A549 (cell line): ENCODE data around the gene DHTKD1. TPM values are rescaled to one million over a fixed set of nuclear protein-coding genes. Genes with fewer than 3 reads are reported as not detected.

Experiments
- ATAC-seq, 2 experiments: fragments of 200-7000 bp in 1 of 2; fragments of >200 bp in 1 of 2; cut with Nextera tagmentation in 1 of 2; cut with Tn5 transposase in 1 of 2; 3 replicates each; pipeline versions ENCODE4 v1.8.0 to v1.9.1; 2018 to 2020; ENCODE audit warnings: mild to moderate bottlenecking in 1 of 2, moderate library complexity in 1 of 2
- CTCF ChIA-PET: fragments of 300-600 bp; sonication (Branson Sonifier 250); formaldehyde crosslinking; extraction: SDS; loops from one replicate; lab custom pipeline; 2021; ENCODE audit warnings: antibody characterized with exemption, inconsistent platforms; lab: Yijun Ruan, JAX
- POLR2A ChIA-PET: fragments of 350-600 bp; formaldehyde crosslinking; extraction: SDS; loops from one replicate; lab custom pipeline; 2021; ENCODE audit warnings: antibody characterized with exemption, inconsistent platforms; lab: Yijun Ruan, JAX
- DNase-seq, 2 experiments: peaks; one replicate each; pipeline versions ENCODE4 v3.0.0 to v3.0.0-alpha.2; 2011 to 2016; ENCODE audit warnings: low read depth in 1 of 2, low spot score in 1 of 2
- FAIRE-seq: peaks from 2 replicates; lab custom pipeline; 2011; peaks lifted over from hg19 to GRCh38; lab: Jason Lieb, UNC
- H3K27ac ChIP-seq, 2 experiments: fragments of >200 bp; sonication (Bioruptor Twin); formaldehyde crosslinking; 3 replicates each; pipeline ENCODE4 v1.5.1; 2016 to 2017
- H3K4me1 ChIP-seq: fragments of >200 bp; sonication (Bioruptor Twin); formaldehyde crosslinking; 3 replicates; pipeline ENCODE4 v1.6.1; 2016
- H3K4me2 ChIP-seq: fragments of >200 bp; sonication (Bioruptor Twin); formaldehyde crosslinking; 3 replicates; pipeline ENCODE4 v1.6.1; 2016
- H3K4me3 ChIP-seq: fragments of >200 bp; sonication (Bioruptor Twin); formaldehyde crosslinking; 3 replicates; pipeline ENCODE4 v1.5.1; 2016
- H3K9me3 ChIP-seq: fragments of >200 bp; sonication (Bioruptor Twin); formaldehyde crosslinking; 3 replicates; pipeline ENCODE4 v1.6.1; 2016
- BCL3 ChIP-seq: fragments of >200 bp; sonication (Bioruptor Twin); formaldehyde crosslinking; IDR thresholded peaks from 3 replicates; pipeline ENCODE4 v1.6.1; 2016
- CTCF ChIP-seq: fragments of >200 bp; sonication (Bioruptor Twin); formaldehyde crosslinking; IDR thresholded peaks from 3 replicates; pipeline ENCODE4 v1.5.1; 2016
- E2F6 ChIP-seq: IDR thresholded peaks from 2 replicates; pipeline ENCODE4 v1.6.1; 2012; ENCODE audit warnings: low read depth, borderline replicate concordance
- FOSL2 ChIP-seq, 2 experiments: fragments of 450-650 bp in 1 of 2; fragments of >200 bp in 1 of 2; sonication (Bioruptor Twin) in 1 of 2; formaldehyde crosslinking; IDR thresholded peaks; 2 replicates each; pipeline versions ENCODE4 v1.5.0 to v1.6.1; 2016 to 2020; ENCODE audit warnings: mild to moderate bottlenecking in 1 of 2, moderate library complexity in 1 of 2
- HES2 ChIP-seq: fragments of >200 bp; sonication (Bioruptor Twin); formaldehyde crosslinking; IDR thresholded peaks from 2 replicates; pipeline ENCODE4 v1.6.1; 2016
- JUN ChIP-seq, 2 experiments: fragments of >200 bp; sonication (Bioruptor Twin); formaldehyde crosslinking; IDR thresholded peaks; 2 replicates in 1 of 2; 3 replicates in 1 of 2; pipeline ENCODE4 v1.6.1; 2016 to 2017
- MAX ChIP-seq: IDR thresholded peaks from 2 replicates; pipeline ENCODE4 v1.6.1; 2012
- NFE2L2 ChIP-seq: fragments of 150-350 bp; conservative IDR thresholded peaks from 2 replicates; pipeline ENCODE4 v1.6.1; 2014; ENCODE audit warnings: low read length
- NR3C1 ChIP-seq: fragments of >200 bp; sonication (Bioruptor Twin); formaldehyde crosslinking; IDR thresholded peaks from 3 replicates; pipeline ENCODE4 v1.6.1; 2017
- PBX3 ChIP-seq: IDR thresholded peaks from 2 replicates; pipeline ENCODE4 v1.6.1; 2012
- PHF8 ChIP-seq: fragments of 200-600 bp; sonication (generic); IDR thresholded peaks from 2 replicates; pipeline ENCODE4 v1.6.1; 2016; ENCODE audit warnings: low read depth, mild to moderate bottlenecking, antibody characterized with exemption, moderate library complexity, borderline replicate concordance
- POLR2A ChIP-seq: IDR thresholded peaks from 2 replicates; pipeline ENCODE4 v1.6.1; 2012; ENCODE audit warnings: mild to moderate bottlenecking, low read length
- RAD21 ChIP-seq, 2 experiments: fragments of >200 bp in 1 of 2; sonication (Bioruptor Twin) in 1 of 2; formaldehyde crosslinking in 1 of 2; IDR thresholded peaks in 1 of 2; conservative IDR thresholded peaks in 1 of 2; 2 replicates in 1 of 2; 3 replicates in 1 of 2; pipeline ENCODE4 v1.6.1; 2012 to 2018; ENCODE audit warnings: inconsistent platforms in 1 of 2
- RFX5 ChIP-seq: fragments of 450-650 bp; IDR thresholded peaks from 2 replicates; pipeline ENCODE4 v1.7.1; 2014; ENCODE audit warnings: antibody characterized with exemption, mild to moderate bottlenecking, moderate library complexity
- SREBF2 ChIP-seq: fragments of 450-650 bp; IDR thresholded peaks from 2 replicates; pipeline ENCODE4 v1.6.1; 2014; ENCODE audit warnings: mild to moderate bottlenecking, moderate library complexity
- TFCP2L1 ChIP-seq: fragments of 250-450 bp; sonication (Bioruptor Pico); IDR thresholded peaks from 2 replicates; pipeline ENCODE4 v1.5.0; 2021; ENCODE audit warnings: mild to moderate bottlenecking
- USF2 ChIP-seq: fragments of 450-650 bp; IDR thresholded peaks from 2 replicates; pipeline ENCODE4 v1.6.1; 2014; ENCODE audit warnings: antibody characterized with exemption
- WGBS: methylation state at CpG from one replicate; pipeline ENCODE4 v1.1.6; 2017; ENCODE audit errors: missing lambda C conversion rate; 5-methylcytosine and 5-hydroxymethylcytosine counted together
- polyA minus RNA-seq: library from RNA; depleted of rRNA, polyadenylated mRNA; stranded (reverse); fragments of >200 nt; gene quantifications from 2 replicates; pipeline ENCODE4 v1.2.3, GENCODE V29; 2011; rRNA and poly(A)+ RNA removed
- polyA plus RNA-seq, 4 experiments: library from polyadenylated mRNA; depleted of rRNA in 3 of 4; stranded (reverse); fragments of >200 nt; fragmentation: RNase III in 1 of 4; extraction: RNeasy Plus Mini Kit Qiagen cat#74134 plus additional on column Dnase treatment in 1 of 4; gene quantifications; 2 replicates in 3 of 4; 3 replicates in 1 of 4; pipeline ENCODE4 v1.2.3, GENCODE V29; 2011 to 2017

DHTKD1 gene
- 21.2 and 23.0 TPM in 2 replicates for polyA plus RNA-seq (2011; rRNA removed)
- 11.4 and 16.0 TPM in 2 replicates for polyA plus RNA-seq (2012; cell fraction: cytosol; rRNA removed)
- polyA plus RNA-seq (2012; cell fraction: nucleus; rRNA removed): 7.6 and 18.4 TPM in 2 replicates
- 10.3 to 11.9 TPM (median 11.1 TPM) in 3 replicates for polyA plus RNA-seq (2017; fragmentation: RNase III; extraction: RNeasy Plus Mini Kit Qiagen cat#74134 plus additional on column Dnase treatment)
- 59.9 and 84.6 TPM in 2 replicates for polyA minus RNA-seq

GRCh38 chr10:12068449-12069269 lies at the start of gene DHTKD1:
DHTKD1 (plus strand) TSS chr10:12068954; CDS start chr10:12069034, 80 bp downstream.
- Histone ChIP-seq H3K27ac (peak within 1 kb of the TSS; percentile 77 to 94), H3K4me1 (peaks cover 17% of the 10 kb centered on the region), H3K9me3 (no peaks in the 10 kb centered on the region), H3K4me3 (peak within 1 kb of the TSS; percentile 85), H3K4me2 (peak within 1 kb of the TSS; percentile 83)
- peak; percentile 97 to 99 for DNase-seq
- POLR2A ChIA-PET: interaction anchor here (0.6 to 2.0 kb wide), 8 partner anchors 25 to 552 kb away, joined by 3 to 13 read pairs (median 4); partner anchors contain the start of genes CDC123 and UPF2
- ATAC-seq: peak; percentile 98 to 99
- no peak for TF ChIP-seq TFCP2L1 (CRISPR knock-in tag)
- no peak for TF ChIP-seq RAD21 (conservative IDR thresholded peaks at IDR 0.05 in 1 of 2, IDR thresholded peaks at IDR 0.05 in 1 of 2)
- 0 out of 2 replicates have a peak, but pooled peaks have one; percentile 15 for TF ChIP-seq USF2
- TF ChIP-seq PBX3: no peak
- TF ChIP-seq SREBF2: no peak
- 0 out of 3 replicates have a peak, but pooled peaks have one; percentile 14 for TF ChIP-seq CTCF
- TF ChIP-seq BCL3: peak; percentile 73; the same call in 1 of the 3 replicates
- TF ChIP-seq POLR2A: peak; percentile 56
- peak; percentile 47 for TF ChIP-seq RFX5
- TF ChIP-seq PHF8: peak; percentile 31; the same call in 1 of the 2 replicates
- peak in 1 of 2 experiments; percentile 67; a peak in 2 of 5 replicates for TF ChIP-seq JUN (IDR thresholded peaks at IDR 0.05)
- peak; percentile 76 for TF ChIP-seq MAX
- TF ChIP-seq FOSL2 (IDR thresholded peaks at IDR 0.05): no peak
- TF ChIP-seq FOSL2 (CRISPR knock-in tag; IDR thresholded peaks at IDR 0.05): no peak
- TF ChIP-seq NR3C1: no peak
- TF ChIP-seq NFE2L2: no peak
- no peak for TF ChIP-seq HES2
- TF ChIP-seq E2F6: peak; percentile 87; the same call in 1 of the 2 replicates
- 4% methylated on average over 17 of the region's 66 CpGs for WGBS
- CTCF ChIA-PET: no interaction called here
- no peak for FAIRE-seq
